Calu3 (cell line): ENCODE measurements around the gene PLCD1. TPM values are rescaled to one million over a fixed set of nuclear protein-coding genes. Genes with fewer than 3 reads are reported as not detected.

ENCODE experiments used
- BruUV-seq: library from RNA; stranded (reverse); fragments of 400-500 nt; replicated peaks from 2 replicates; lab custom pipeline; 2021; lab: Mats Ljungman, UMichigan
- CTCF ChIA-PET: fragments of 300-600 bp; sonication (Branson Sonifier 250); formaldehyde crosslinking; loops from one replicate; lab custom pipeline; 2022; ENCODE audit warnings: antibody characterized with exemption; lab: Charles Lee
- DNase-seq: peaks from one replicate; pipeline ENCODE4 v3.0.0; 2022
- H3K27ac Mint-ChIP-seq: one replicate; pipeline ENCODE4 v1.8.0; 2022; ENCODE audit warnings: mixed read lengths; ENCODE audit not compliant: unreplicated experiment
- H3K27me3 Mint-ChIP-seq: one replicate; pipeline ENCODE4 v1.8.0; 2022; ENCODE audit warnings: mixed read lengths; ENCODE audit not compliant: unreplicated experiment
- H3K36me3 Mint-ChIP-seq: one replicate; pipeline ENCODE4 v1.8.0; 2022; ENCODE audit warnings: mild to moderate bottlenecking, moderate library complexity, mixed read lengths; ENCODE audit not compliant: insufficient read depth, unreplicated experiment
- H3K4me1 Mint-ChIP-seq: one replicate; pipeline ENCODE4 v1.8.0; 2022; ENCODE audit warnings: mild to moderate bottlenecking, low read depth, mixed read lengths; ENCODE audit not compliant: unreplicated experiment
- H3K4me3 Mint-ChIP-seq: one replicate; pipeline ENCODE4 v1.8.0; 2022; ENCODE audit warnings: mild to moderate bottlenecking, low read depth, moderate library complexity, mixed read lengths; ENCODE audit not compliant: unreplicated experiment
- H3K9me3 Mint-ChIP-seq: one replicate; pipeline ENCODE4 v1.8.0; 2022; ENCODE audit warnings: low read depth, mixed read lengths; ENCODE audit not compliant: unreplicated experiment
- CTCF ChIP-seq: fragments of 200-600 bp; IDR thresholded peaks from one replicate; pipeline ENCODE4 v1.8.0; 2022; ENCODE audit warnings: antibody characterized with exemption; ENCODE audit not compliant: unreplicated experiment
- intact Hi-C: fragments of 100-400 bp; cut with micrococcal nuclease; formaldehyde crosslinking; loops from one replicate; pipeline ENCODE4 v1.10.0; 2022; ENCODE audit not compliant: unreplicated experiment
- total RNA-seq: library from RNA; stranded (reverse); gene quantifications from 2 replicates; pipeline ENCODE4 v1.2.3, GENCODE V29; 2022

PLCD1 gene
- total RNA-seq, 1 experiment from 2014 or later = 9.8 TPM

- H3K4me3 Mint-ChIP-seq = no peak overlapping the region
- no peaks in the 10 kb centered on the region for H3K27me3 Mint-ChIP-seq
- H3K36me3 Mint-ChIP-seq = peaks cover 12% of the 10 kb centered on the region
- H3K9me3 Mint-ChIP-seq = no peaks in the 10 kb centered on the region
- no peak for TF ChIP-seq CTCF
- CTCF ChIA-PET = no interaction called here
- no TSS peak for BruUV-seq
- intact Hi-C loops = no loop called here
- H3K4me1 Mint-ChIP-seq = peaks cover 22% of the 10 kb centered on the region
- H3K27ac Mint-ChIP-seq = peak overlapping the region; percentile 2
- DNase-seq = no peak
Observed at GRCh38 chr3:37982331-37982730, 47.1 kb downstream of the PLCD1 start.

GRCh38 chr3:37981348-37981664, 48.1 kb downstream of the PLCD1 start:
- H3K4me3 Mint-ChIP-seq = no peak overlapping the region
- H3K36me3 Mint-ChIP-seq = peaks cover 6% of the 10 kb centered on the region
- CTCF ChIA-PET = interaction anchor here (1.9 kb wide), 1 partner anchor 16 kb away, joined by 7 read pairs; no protein-coding TSS in a partner anchor
- TF ChIP-seq CTCF = no peak
- no peaks in the 10 kb centered on the region for H3K9me3 Mint-ChIP-seq
- no peaks in the 10 kb centered on the region for H3K27me3 Mint-ChIP-seq
- H3K4me1 Mint-ChIP-seq = peaks cover 22% of the 10 kb centered on the region
- intact Hi-C loops = no loop called here
- peak overlapping the region; percentile 2 for H3K27ac Mint-ChIP-seq
- no TSS peak for BruUV-seq
- peak; percentile 61 for DNase-seq

GRCh38 chr3:37980462-37981347, 48.7 kb downstream of the PLCD1 start:
- intact Hi-C loops = no loop called here
- Mint-ChIP-seq H3K27me3 (no peaks in the 10 kb centered on the region), H3K4me3 (no peak overlapping the region), H3K9me3 (no peaks in the 10 kb centered on the region), H3K27ac (peak overlapping the region; percentile 2), H3K4me1 (peaks cover 22% of the 10 kb centered on the region), H3K36me3 (peaks cover 6% of the 10 kb centered on the region)
- CTCF ChIA-PET = interaction anchor here (1.9 kb wide), 1 partner anchor 16 kb away, joined by 7 read pairs; no protein-coding TSS in a partner anchor
- BruUV-seq = no TSS peak
- DNase-seq = no peak
- no peak for TF ChIP-seq CTCF

- no peaks in the 10 kb centered on the region for H3K9me3 Mint-ChIP-seq
- intact Hi-C loops = no loop called here
- TF ChIP-seq CTCF = no peak
- no TSS peak for BruUV-seq
- CTCF ChIA-PET = interaction anchor here (0.6 to 1.9 kb wide), 2 partner anchors 17 to 76 kb away, joined by 3 to 7 read pairs; no protein-coding TSS in a partner anchor
- peaks cover 10% of the 10 kb centered on the region for H3K36me3 Mint-ChIP-seq
- H3K4me1 Mint-ChIP-seq = peaks cover 23% of the 10 kb centered on the region
- no peak overlapping the region for H3K27ac Mint-ChIP-seq
- H3K27me3 Mint-ChIP-seq = no peaks in the 10 kb centered on the region
- no peak for DNase-seq
- H3K4me3 Mint-ChIP-seq = no peak overlapping the region
Observed at GRCh38 chr3:37979541-37980461, 49.6 kb downstream of the PLCD1 start.
